Keratinocyte (primary cell): ENCODE measurements around the gene FOXP4. TPM values are rescaled to one million over a fixed set of nuclear protein-coding genes. Genes with fewer than 3 reads are reported as not detected.

Experiments used
- DNase-seq: peaks from one replicate; pipeline ENCODE4 v3.0.0-alpha.2; 2011; ENCODE audit warnings: low read depth, missing footprints, low spot score
- FAIRE-seq: peaks from 2 replicates; lab custom pipeline; 2011; peaks lifted over from hg19 to GRCh38; lab: Jason Lieb, UNC
- H2AFZ ChIP-seq: 2 replicates; pipeline ENCODE4 v1.6.0; 2012; ENCODE audit warnings: low read length, control low read depth, inconsistent platforms; ENCODE audit not compliant: control insufficient read depth
- H3K27ac ChIP-seq: 2 replicates; pipeline ENCODE4 v1.5.1; 2011; ENCODE audit warnings: low read length; ENCODE audit not compliant: control insufficient read depth, insufficient read depth
- H3K27me3 ChIP-seq: 3 replicates; pipeline ENCODE4 v1.6.0; 2011; ENCODE audit warnings: low read length; ENCODE audit not compliant: control insufficient read depth, insufficient read depth; ENCODE audit errors: extremely low read depth
- H3K36me3 ChIP-seq, 2 experiments: 2 replicates in 1 of 2; 3 replicates in 1 of 2; pipeline ENCODE4 v1.5.1; 2011; ENCODE audit warnings: low read length in 2 of 2, mild to moderate bottlenecking in 1 of 2; ENCODE audit not compliant: control insufficient read depth in 2 of 2, insufficient read depth in 2 of 2; ENCODE audit errors: extremely low read depth in 1 of 2
- H3K4me1 ChIP-seq: 3 replicates; pipeline ENCODE4 v1.5.1; 2011; ENCODE audit warnings: low read length; ENCODE audit not compliant: control insufficient read depth, insufficient read depth; ENCODE audit errors: extremely low read depth
- H3K4me2 ChIP-seq: 3 replicates; pipeline ENCODE4 v1.6.0; 2011; ENCODE audit warnings: low read depth, low read length; ENCODE audit not compliant: control insufficient read depth, insufficient read depth; ENCODE audit errors: extremely low read depth
- H3K4me3 ChIP-seq, 3 experiments: fragments of 200-600 bp in 1 of 3; sonication (generic) in 1 of 3; 2 replicates in 2 of 3; 3 replicates in 1 of 3; pipeline ENCODE4 v1.5.1; 2011 to 2016; ENCODE audit warnings: low read length in 3 of 3, mild to moderate bottlenecking in 3 of 3, control low read depth in 2 of 3, inconsistent platforms in 1 of 3, low read depth in 1 of 3, mixed read lengths in 1 of 3, mixed run types in 1 of 3, moderate library complexity in 1 of 3; ENCODE audit not compliant: control insufficient read depth in 2 of 3, insufficient read depth in 2 of 3; ENCODE audit errors: extremely low read depth in 1 of 3
- H3K79me2 ChIP-seq: 2 replicates; pipeline ENCODE4 v1.6.0; 2012; ENCODE audit warnings: low read length; ENCODE audit not compliant: control insufficient read depth, insufficient read depth
- H3K9ac ChIP-seq: 3 replicates; pipeline ENCODE4 v1.6.0; 2011; ENCODE audit warnings: low read length; ENCODE audit not compliant: control insufficient read depth, insufficient read depth; ENCODE audit errors: extremely low read depth
- H3K9me1 ChIP-seq: 3 replicates; pipeline ENCODE4 v1.6.0; 2011; ENCODE audit warnings: low read length; ENCODE audit not compliant: control insufficient read depth, insufficient read depth; ENCODE audit errors: extremely low read depth
- H3K9me3 ChIP-seq: 2 replicates; pipeline ENCODE4 v1.5.1; 2012; ENCODE audit warnings: low read depth, low read length; ENCODE audit not compliant: control insufficient read depth
- H4K20me1 ChIP-seq: 3 replicates; pipeline ENCODE4 v1.6.0; 2011; ENCODE audit warnings: low read length; ENCODE audit not compliant: control insufficient read depth, insufficient read depth; ENCODE audit errors: extremely low read depth
- CTCF ChIP-seq, 3 experiments: IDR thresholded peaks in 1 of 3; conservative IDR thresholded peaks in 1 of 3; optimal IDR thresholded peaks in 1 of 3; 2 replicates in 2 of 3; 3 replicates in 1 of 3; pipeline versions ENCODE3 to v1.5.1; 2011; ENCODE audit warnings: low read length in 3 of 3, mild to moderate bottlenecking in 3 of 3, moderate library complexity in 2 of 3, control low read depth in 1 of 3, inconsistent platforms in 1 of 3; ENCODE audit not compliant: insufficient read depth in 2 of 3; ENCODE audit errors: extremely low read depth in 1 of 3
- EZH2 ChIP-seq: IDR thresholded peaks from one replicate; pipeline ENCODE4 v1.6.1; 2012; ENCODE audit warnings: inconsistent platforms, mild to moderate bottlenecking, low read length, moderate library complexity
- dilution Hi-C: fragments of 300-500 bp; cut with MboI; formaldehyde crosslinking; loops from one replicate; pipeline ENCODE4 v1.7.0; 2020; ENCODE audit warnings: low sequenced_read_pairs; ENCODE audit not compliant: extremely low pct_ligation_motif_present
- polyA plus RNA-seq, 5 experiments: library from polyadenylated mRNA; depleted of rRNA in 3 of 5; stranded (reverse) in 3 of 5; stranded (forward) in 1 of 5; unstranded in 1 of 5; fragments of >200 nt; gene quantifications; 1 replicate in 1 of 5; 2 replicates in 3 of 5; 3 replicates in 1 of 5; pipeline versions ENCODE4 v1.2.1 to v1.2.3, GENCODE V29; 2011 to 2012; ENCODE audit warnings: missing spikeins in 2 of 5, low read depth in 1 of 5, low replicate concordance in 1 of 5

FOXP4 gene
- polyA plus RNA-seq, 1 donor (not counting 4 experiments of a cell fraction or from before 2014, with no cell fraction given), result 1.1 TPM

- Histone ChIP-seq H3K4me1 (no peaks in the 10 kb centered on the region), H2AFZ (no peak overlapping the region), H3K79me2 (no peaks in the 10 kb centered on the region), H3K9me1 (no peaks in the 10 kb centered on the region), H3K36me3 (peaks cover 6 to 12% of the 10 kb centered on the region in 2 experiments), H3K4me2 (no peak overlapping the region), H3K9me3 (no peaks in the 10 kb centered on the region), H3K27ac (no peak overlapping the region), H3K9ac (no peak overlapping the region), H3K4me3 (no peak overlapping the region), H4K20me1 (peaks cover 5% of the 10 kb centered on the region), H3K27me3 (no peaks in the 10 kb centered on the region)
- FAIRE-seq, result no peak
- TF ChIP-seq CTCF (optimal IDR thresholded peaks at IDR 0.05 in 1 of 3, IDR thresholded peaks at IDR 0.05 in 1 of 3, conservative IDR thresholded peaks at IDR 0.05 in 1 of 3; ENCODE audit: extremely low read depth in 1 of 3, insufficient read depth in 2 of 3, low read length in 3 of 3) (no peak), EZH2 (no peak)
- dilution Hi-C loops, result no loop called here
- no peak for DNase-seq
Measured at GRCh38 chr6:41596096-41596685, 50.0 kb downstream of the FOXP4 start.

GRCh38 chr6:41596807-41597206 is 50.6 kb downstream of the FOXP4 start:
- DNase-seq (no peak), FAIRE-seq (no peak)
- Histone ChIP-seq H3K27me3 (no peaks in the 10 kb centered on the region), H3K9ac (no peak overlapping the region), H3K9me1 (no peaks in the 10 kb centered on the region), H4K20me1 (peaks cover 5% of the 10 kb centered on the region), H3K4me3 (no peak overlapping the region), H3K27ac (no peak overlapping the region), H3K36me3 (peaks cover 6 to 10% of the 10 kb centered on the region in 2 experiments), H3K4me1 (no peaks in the 10 kb centered on the region), H2AFZ (no peak overlapping the region), H3K79me2 (no peaks in the 10 kb centered on the region), H3K4me2 (no peak overlapping the region), H3K9me3 (no peaks in the 10 kb centered on the region)
- TF ChIP-seq EZH2 (no peak), CTCF (optimal IDR thresholded peaks at IDR 0.05 in 1 of 3, IDR thresholded peaks at IDR 0.05 in 1 of 3, conservative IDR thresholded peaks at IDR 0.05 in 1 of 3; ENCODE audit: extremely low read depth in 1 of 3, insufficient read depth in 2 of 3, low read length in 3 of 3) (no peak)
- dilution Hi-C loops, result no loop called here
